K562 (cell line): ENCODE data around the gene EIPR1. TPM values are rescaled to one million over a fixed set of nuclear protein-coding genes. Genes with fewer than 3 reads are reported as not detected.

Experiments used
- ATAC-seq: fragments of 200-7000 bp; cut with Tn5 transposase; 3 replicates; pipeline ENCODE4 v1.9.1; 2020; ENCODE audit warnings: moderate library complexity
- BruUV-seq: library from RNA; stranded (reverse); fragments of 400-500 nt; replicated peaks from 2 replicates; lab custom pipeline; 2021; lab: Mats Ljungman, UMichigan
- CTCF ChIA-PET: fragments of 300-600 bp; formaldehyde crosslinking; extraction: SDS; loops from one replicate; lab custom pipeline; 2021; ENCODE audit warnings: low intra/inter-chr PET ratio; lab: Yijun Ruan, JAX
- POLR2A ChIA-PET: fragments of 300-600, 350-650 bp; sonication (Branson Sonifier 250); formaldehyde crosslinking; extraction: SDS; loops from one replicate; lab custom pipeline; 2021; ENCODE audit warnings: antibody characterized with exemption, inconsistent platforms; lab: Yijun Ruan, JAX
- DNase-seq, 4 experiments: peaks; one replicate each; pipeline versions ENCODE4 v3.0.0 to v3.0.0-alpha.2; 2011 to 2018; ENCODE audit warnings: low spot score in 3 of 4, mixed read lengths in 3 of 4; ENCODE audit errors: extremely low read depth in 1 of 4
- FAIRE-seq: peaks from 2 replicates; lab custom pipeline; 2011; peaks lifted over from hg19 to GRCh38; lab: Jason Lieb, UNC
- H2AFZ ChIP-seq: 2 replicates; pipeline ENCODE4 v1.6.0; 2011; ENCODE audit warnings: low read depth, low read length, control low read depth, inconsistent platforms
- H3K27ac ChIP-seq: fragments of 200-600 bp; 3 replicates; pipeline ENCODE4 v1.8.0; 2011; ENCODE audit warnings: low read depth, mild to moderate bottlenecking, control low read depth, inconsistent platforms, low read length, moderate library complexity, mixed read lengths; ENCODE audit errors: extremely low read depth
- H3K27me3 ChIP-seq, 2 experiments: fragments of 300-600 bp in 1 of 2; 2 replicates in 1 of 2; 3 replicates in 1 of 2; pipeline versions ENCODE4 v1.6.0 to v1.8.0; 2011; ENCODE audit warnings: inconsistent platforms in 2 of 2, low read length in 2 of 2, mild to moderate bottlenecking in 1 of 2, mixed read lengths in 1 of 2, moderate library complexity in 1 of 2; ENCODE audit not compliant: control insufficient read depth in 2 of 2, insufficient read depth in 2 of 2
- H3K36me3 ChIP-seq: fragments of 300-600 bp; 3 replicates; pipeline ENCODE4 v1.8.0; 2011; ENCODE audit warnings: mild to moderate bottlenecking, low read length, inconsistent platforms; ENCODE audit not compliant: control insufficient read depth, insufficient read depth
- H3K4me1 ChIP-seq, 2 experiments: fragments of 200-600 bp in 1 of 2; replicated peaks in 1 of 2; 2 replicates in 1 of 2; 3 replicates in 1 of 2; pipeline versions ENCODE4 v1.5.1 to v1.8.0; 2011; ENCODE audit warnings: inconsistent platforms in 2 of 2, low read length in 2 of 2, mild to moderate bottlenecking in 1 of 2, mixed read lengths in 1 of 2, moderate library complexity in 1 of 2; ENCODE audit not compliant: control insufficient read depth in 2 of 2, insufficient read depth in 2 of 2
- H3K4me2 ChIP-seq: 2 replicates; pipeline ENCODE4 v1.6.1; 2011; ENCODE audit warnings: low read length, control low read depth, inconsistent platforms, mixed read lengths; ENCODE audit not compliant: insufficient read depth
- H3K4me3 ChIP-seq: fragments of 200-600 bp; sonication (generic), shearing (Covaris generic); 2 replicates; pipeline ENCODE4 v1.5.1; 2016; ENCODE audit warnings: control low read depth, inconsistent platforms
- H3K79me2 ChIP-seq: fragments of 200-600 bp; 3 replicates; pipeline ENCODE4 v1.8.0; 2011; ENCODE audit warnings: low read length, inconsistent platforms; ENCODE audit not compliant: control insufficient read depth, insufficient read depth
- H3K9ac ChIP-seq, 2 experiments: 2 replicates each; pipeline versions ENCODE4 v1.6.0 to v1.6.1; 2011; ENCODE audit warnings: low read depth in 2 of 2, low read length in 2 of 2, control low read depth in 1 of 2, inconsistent platforms in 1 of 2, mild to moderate bottlenecking in 1 of 2, mixed read lengths in 1 of 2; ENCODE audit not compliant: insufficient read depth in 1 of 2
- H3K9me1 ChIP-seq: one replicate; pipeline ENCODE4 v1.6.0; 2011; ENCODE audit warnings: inconsistent platforms, mild to moderate bottlenecking, low read length, moderate library complexity; ENCODE audit not compliant: control insufficient read depth, insufficient read depth
- H3K9me3 ChIP-seq: replicated peaks from 2 replicates; pipeline ENCODE4 v1.5.1; 2011; ENCODE audit warnings: low read depth, low read length, inconsistent platforms; ENCODE audit not compliant: control insufficient read depth, insufficient read depth
- H4K20me1 ChIP-seq: replicated peaks from 2 replicates; pipeline ENCODE4 v1.6.1; 2011; ENCODE audit warnings: low read length, inconsistent platforms, mixed read lengths; ENCODE audit not compliant: control insufficient read depth, insufficient read depth
- ATF6 ChIP-seq: sonication (generic); formaldehyde crosslinking; IDR thresholded peaks from 2 replicates; pipeline ENCODE4 v1.4.0; 2020; ENCODE audit warnings: mild to moderate bottlenecking, missing genetic modification reagents
- CXXC5 ChIP-seq: fragments of 250-450 bp; sonication (Bioruptor Pico); IDR thresholded peaks from 2 replicates; pipeline ENCODE4 v1.8.0; 2022; ENCODE audit warnings: inconsistent platforms, mild to moderate bottlenecking, moderate library complexity
- FOXK1 ChIP-seq: sonication (generic); formaldehyde crosslinking; IDR thresholded peaks from 2 replicates; pipeline ENCODE4 v1.8.0; 2022; ENCODE audit warnings: missing genetic modification reagents, mild to moderate bottlenecking, borderline replicate concordance
- HMG20B ChIP-seq: fragments of 250-450 bp; sonication (Bioruptor Pico); IDR thresholded peaks from 2 replicates; pipeline ENCODE4 v1.5.0; 2021; ENCODE audit warnings: mild to moderate bottlenecking
- HNRNPK ChIP-seq: fragments of 200-400 bp; formaldehyde crosslinking; IDR thresholded peaks from one replicate; pipeline ENCODE4 v1.6.1; 2018; ENCODE audit warnings: mild to moderate bottlenecking, low read depth, low read length; ENCODE audit not compliant: poor library complexity, severe bottlenecking
- MCM2 ChIP-seq: fragments of 450-650 bp; IDR thresholded peaks from 2 replicates; pipeline ENCODE4 v1.6.1; 2017; ENCODE audit warnings: low read depth, mild to moderate bottlenecking
- NCOA4 ChIP-seq: fragments of 450-650 bp; IDR thresholded peaks from 2 replicates; pipeline ENCODE4 v1.6.1; 2018; ENCODE audit warnings: mild to moderate bottlenecking; ENCODE audit not compliant: partially characterized antibody
- NR2F6 ChIP-seq: fragments of 450-650 bp; formaldehyde crosslinking; IDR thresholded peaks from 2 replicates; pipeline ENCODE4 v1.4.0; 2020; ENCODE audit warnings: mild to moderate bottlenecking
- PML ChIP-seq: IDR thresholded peaks from 2 replicates; pipeline ENCODE4 v1.6.1; 2012; ENCODE audit warnings: low read length, inconsistent platforms
- POLR2A ChIP-seq: fragments of 450-650 bp; conservative IDR thresholded peaks from 2 replicates; pipeline ENCODE4 v1.6.1; 2016
- RBM14 ChIP-seq: fragments of 200-400 bp; formaldehyde crosslinking; IDR thresholded peaks from 2 replicates; pipeline ENCODE4 v1.6.1; 2018; ENCODE audit warnings: low read depth, mild to moderate bottlenecking, low read length, moderate library complexity, borderline replicate concordance; ENCODE audit not compliant: insufficient read depth
- SMARCE1 ChIP-seq: fragments of 450-650 bp; IDR thresholded peaks from 2 replicates; pipeline ENCODE4 v1.7.1; 2016; ENCODE audit warnings: mild to moderate bottlenecking
- SPI1 ChIP-seq: IDR thresholded peaks from 2 replicates; pipeline ENCODE4 v1.6.1; 2011; ENCODE audit warnings: low read depth, low read length, control low read depth, borderline replicate concordance
- ZNF121 ChIP-seq: sonication (generic); formaldehyde crosslinking; conservative IDR thresholded peaks from 2 replicates; pipeline ENCODE4 v1.8.0; 2022; ENCODE audit warnings: missing genetic modification reagents
- ZNF140 ChIP-seq: fragments of 250-450 bp; sonication (Bioruptor Pico); IDR thresholded peaks from 2 replicates; pipeline ENCODE4 v1.8.0; 2021; ENCODE audit warnings: moderate library complexity, mild to moderate bottlenecking, inconsistent platforms
- ZNF263 ChIP-seq: sonication (generic); formaldehyde crosslinking; IDR thresholded peaks from 2 replicates; pipeline ENCODE4 v1.8.0; 2022; ENCODE audit warnings: mild to moderate bottlenecking, missing genetic modification reagents, borderline replicate concordance
- ZNF41 ChIP-seq: fragments of 250-450 bp; sonication (Bioruptor Pico); conservative IDR thresholded peaks from 2 replicates; pipeline ENCODE4 v1.4.0; 2020; ENCODE audit warnings: mild to moderate bottlenecking
- ZSCAN29 ChIP-seq: fragments of 450-650 bp; IDR thresholded peaks from 2 replicates; pipeline ENCODE4 v1.6.1; 2017
- WGBS: fragments of 100-300 bp; shearing (Covaris generic); methylation state at CpG from one replicate; pipeline ENCODE4 v1.1.6; 2016; ENCODE audit warnings: low coverage, mixed read lengths; ENCODE audit not compliant: insufficient coverage; ENCODE audit errors: missing lambda C conversion rate; 5-methylcytosine and 5-hydroxymethylcytosine counted together
- in situ Hi-C: fragments of 300-500 bp; cut with MboI; formaldehyde crosslinking; loops from 4 replicates; pipeline ENCODE4 v1.15.0; 2018; ENCODE audit warnings: inconsistent platforms, mixed read lengths
- intact Hi-C: fragments of 100-400 bp; cut with micrococcal nuclease; formaldehyde crosslinking; loops from 2 replicates; pipeline ENCODE4 v1.14.2; 2022
- polyA plus RNA-seq, 8 experiments: library from polyadenylated mRNA; depleted of rRNA in 4 of 8; stranded (reverse) in 5 of 8; unstranded in 3 of 8; fragments of >200 nt; fragmentation: Nextera tagmentation in 2 of 8; fragmentation: Illumina TruSeq in 1 of 8; extraction: Ambion mirVana in 2 of 8; extraction: Trizol in 1 of 8; gene quantifications; 2 replicates each; pipeline versions ENCODE4 v1.2.1 to v1.2.3, GENCODE V29; 2011 to 2014; ENCODE audit warnings: inconsistent platforms in 1 of 8, missing spikeins in 1 of 8
- total RNA-seq, 7 experiments: library from RNA; depleted of rRNA in 6 of 7; stranded (reverse); fragments of >200 nt in 6 of 7; fragmentation: Illumina TruSeq in 2 of 7; extraction: Trizol in 2 of 7; gene quantifications; 2 replicates each; pipeline versions ENCODE4 v1.2.1 to v1.2.3, GENCODE V29; 2011 to 2021; ENCODE audit warnings: low replicate concordance in 1 of 7

Gene EIPR1
- total and polyA plus RNA-seq, 9 of the 15 experiments (the other 6 are each of a cell fraction or from before 2014, with no cell fraction given), result 19.9 to 54.4 (median 35.9) TPM

DNA sequence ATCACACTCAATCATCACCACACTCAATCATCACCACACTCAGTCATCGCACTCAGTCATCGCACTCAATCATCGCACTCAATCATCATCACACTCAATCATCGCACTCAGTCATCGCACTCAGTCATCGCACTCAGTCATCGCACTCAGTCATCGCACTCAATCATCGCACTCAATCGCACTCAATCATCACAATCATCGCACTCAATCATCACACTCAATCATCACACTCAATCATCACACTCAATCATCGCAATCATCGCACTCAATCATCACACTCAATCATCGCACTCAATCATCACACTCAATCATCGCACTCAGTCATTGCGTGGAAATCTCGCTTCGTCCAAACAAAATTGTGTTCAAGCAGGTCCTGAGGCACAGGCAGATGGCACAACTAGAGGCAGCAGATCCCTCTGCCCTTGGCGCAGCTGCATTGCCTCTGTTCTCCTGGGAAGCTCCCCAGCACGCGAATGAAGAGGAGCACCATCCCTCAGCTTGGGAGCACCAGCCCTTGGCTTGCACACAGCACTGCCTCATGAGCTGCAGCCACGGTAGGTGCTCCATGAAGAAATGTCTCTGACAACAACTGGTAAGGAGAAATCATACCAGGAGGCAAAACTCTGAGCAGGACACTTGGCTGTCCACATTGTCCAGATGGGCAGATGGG lies 108.1 kb downstream of the EIPR1 start:
- TF ChIP-seq ZNF263 (CRISPR knock-in tag) (peak; percentile 57), PML (no peak), RBM14 (no peak), ZNF121 (CRISPR knock-in tag) (no peak)
- intact Hi-C loops, result no loop called here
- no TSS peak for BruUV-seq
- Histone ChIP-seq H4K20me1 (no peaks in the 10 kb centered on the region), H3K79me2 (no peaks in the 10 kb centered on the region), H3K27me3 (no peaks in the 10 kb centered on the region), H3K4me1 (0 out of 5 replicates have a peak, but pooled peaks cover 0 to 3% of the 10 kb centered on the region in 2 experiments), H3K9me3 (no peaks in the 10 kb centered on the region), H3K4me3 (no peak overlapping the region), H3K27ac (no peak overlapping the region), H3K36me3 (no peaks in the 10 kb centered on the region), H3K4me2 (no peak overlapping the region), H2AFZ (no peak overlapping the region), H3K9ac (no peak overlapping the region), H3K9me1 (no peaks in the 10 kb centered on the region)
- ChIA-PET CTCF (no interaction called here), POLR2A (no interaction called here)
- 96% methylated on average over 12 of the region's 22 CpGs for WGBS
- in situ Hi-C loops, result no loop called here
- ATAC-seq, result no peak
- no peak for FAIRE-seq
- DNase-seq, result no peak

DNA sequence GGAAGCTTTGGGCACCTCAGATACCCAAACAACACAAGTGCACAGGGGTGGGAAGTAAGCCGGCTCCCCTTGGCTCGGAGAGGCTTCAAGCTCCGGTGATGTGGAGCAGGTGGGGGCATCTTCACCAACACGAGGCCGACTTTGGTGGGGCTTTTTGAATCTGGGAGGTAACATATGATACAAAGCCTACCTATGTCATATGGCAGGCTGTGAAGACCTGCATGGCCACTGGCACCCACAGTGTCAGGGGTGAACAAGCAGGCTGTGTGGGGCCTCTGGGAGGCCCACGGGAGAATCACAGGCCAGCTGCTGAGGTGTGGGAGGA lies 109.0 kb downstream of the EIPR1 start:
- WGBS, result 86% methylated on average over 4 of the region's 6 CpGs
- H3K79me2 ChIP-seq, result no peaks in the 10 kb centered on the region
- no peak overlapping the region for H3K27ac ChIP-seq
- CTCF ChIA-PET, result no interaction called here
- intact Hi-C loops, result no loop called here
- no peak for DNase-seq
- no peak overlapping the region for H3K4me2 ChIP-seq
- no TSS peak for BruUV-seq
- POLR2A ChIA-PET, result interaction anchor here (0.6 kb wide), 1 partner anchor 253 kb away, joined by 3 read pairs; no protein-coding TSS in a partner anchor
- no peak overlapping the region for H2AFZ ChIP-seq
- 0 out of 5 replicates have a peak, but pooled peaks cover 0 to 3% of the 10 kb centered on the region in 2 experiments for H3K4me1 ChIP-seq
- FAIRE-seq, result no peak
- no peaks in the 10 kb centered on the region for H3K27me3 ChIP-seq
- no peaks in the 10 kb centered on the region for H3K9me3 ChIP-seq
- in situ Hi-C loops, result no loop called here
- no peak overlapping the region for H3K4me3 ChIP-seq
- no peaks in the 10 kb centered on the region for H3K36me3 ChIP-seq
- H3K9ac ChIP-seq, result no peak overlapping the region
- no peak for ATAC-seq
- H3K9me1 ChIP-seq, result no peaks in the 10 kb centered on the region
- H4K20me1 ChIP-seq, result no peaks in the 10 kb centered on the region
- TF ChIP-seq FOXK1 (CRISPR knock-in tag) (no peak), NR2F6 (no peak), MCM2 (no peak), POLR2A (no peak), ZNF41 (no peak), CXXC5 (CRISPR knock-in tag) (no peak), SPI1 (no peak), SMARCE1 (no peak), ATF6 (CRISPR knock-in tag) (no peak), NCOA4 (no peak), ZNF140 (CRISPR knock-in tag) (no peak), ZSCAN29 (no peak), HNRNPK (no peak), HMG20B (no peak)
